GM12878 (cell line): Measurements from ENCODE around the gene ZNF700.

Experiments
- ASH2L ChIP-seq: fragments of 300-600, 200-600 bp; sonication (generic); IDR thresholded peaks from 2 replicates; pipeline ENCODE4 v1.6.1; 2017; ENCODE audit warnings: low read depth, mild to moderate bottlenecking, borderline replicate concordance
- ATF2 ChIP-seq: IDR thresholded peaks from 2 replicates; pipeline ENCODE4 v1.6.1; 2012; ENCODE audit warnings: low read length, inconsistent platforms
- CHD1 ChIP-seq: IDR thresholded peaks from 2 replicates; pipeline ENCODE4 v1.6.1; 2012; ENCODE audit warnings: low read depth, low read length, improper control_type of control experiment
- TBL1XR1 ChIP-seq: IDR thresholded peaks from 2 replicates; pipeline ENCODE4 v1.6.1; 2012; ENCODE audit warnings: low read depth, low read length, improper control_type of control experiment
- ZBTB40 ChIP-seq: fragments of 450-650 bp; IDR thresholded peaks from 2 replicates; pipeline ENCODE4 v1.6.1; 2016; ENCODE audit warnings: mild to moderate bottlenecking, moderate library complexity, borderline replicate concordance
- TF ChIP-seq, protein P1 (sequence below): fragments of 450-650 bp; conservative IDR thresholded peaks from 2 replicates; pipeline ENCODE4 v1.6.1; 2017; ENCODE audit warnings: mild to moderate bottlenecking, moderate library complexity
- TF ChIP-seq, protein P2 (sequence below), 3 experiments: IDR thresholded peaks in 2 of 3; conservative IDR thresholded peaks in 1 of 3; 2 replicates each; pipeline ENCODE4 v1.5.1; 2011; ENCODE audit warnings: low read depth in 3 of 3, low read length in 3 of 3, mild to moderate bottlenecking in 3 of 3, control low read depth in 2 of 3, moderate library complexity in 2 of 3, inconsistent platforms in 1 of 3, mixed read lengths in 1 of 3; ENCODE audit not compliant: control insufficient read depth in 2 of 3, insufficient read depth in 1 of 3; ENCODE audit errors: extremely low read depth in 1 of 3

- TF ChIP-seq ASH2L (no peak), TBL1XR1 (no peak), ZBTB40 (no peak), CHD1 (no peak), ATF2 (no peak)
- TF ChIP-seq, protein P1, sequence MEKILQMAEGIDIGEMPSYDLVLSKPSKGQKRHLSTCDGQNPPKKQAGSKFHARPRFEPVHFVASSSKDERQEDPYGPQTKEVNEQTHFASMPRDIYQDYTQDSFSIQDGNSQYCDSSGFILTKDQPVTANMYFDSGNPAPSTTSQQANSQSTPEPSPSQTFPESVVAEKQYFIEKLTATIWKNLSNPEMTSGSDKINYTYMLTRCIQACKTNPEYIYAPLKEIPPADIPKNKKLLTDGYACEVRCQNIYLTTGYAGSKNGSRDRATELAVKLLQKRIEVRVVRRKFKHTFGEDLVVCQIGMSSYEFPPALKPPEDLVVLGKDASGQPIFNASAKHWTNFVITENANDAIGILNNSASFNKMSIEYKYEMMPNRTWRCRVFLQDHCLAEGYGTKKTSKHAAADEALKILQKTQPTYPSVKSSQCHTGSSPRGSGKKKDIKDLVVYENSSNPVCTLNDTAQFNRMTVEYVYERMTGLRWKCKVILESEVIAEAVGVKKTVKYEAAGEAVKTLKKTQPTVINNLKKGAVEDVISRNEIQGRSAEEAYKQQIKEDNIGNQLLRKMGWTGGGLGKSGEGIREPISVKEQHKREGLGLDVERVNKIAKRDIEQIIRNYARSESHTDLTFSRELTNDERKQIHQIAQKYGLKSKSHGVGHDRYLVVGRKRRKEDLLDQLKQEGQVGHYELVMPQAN: no peak
- TF ChIP-seq, protein P2, sequence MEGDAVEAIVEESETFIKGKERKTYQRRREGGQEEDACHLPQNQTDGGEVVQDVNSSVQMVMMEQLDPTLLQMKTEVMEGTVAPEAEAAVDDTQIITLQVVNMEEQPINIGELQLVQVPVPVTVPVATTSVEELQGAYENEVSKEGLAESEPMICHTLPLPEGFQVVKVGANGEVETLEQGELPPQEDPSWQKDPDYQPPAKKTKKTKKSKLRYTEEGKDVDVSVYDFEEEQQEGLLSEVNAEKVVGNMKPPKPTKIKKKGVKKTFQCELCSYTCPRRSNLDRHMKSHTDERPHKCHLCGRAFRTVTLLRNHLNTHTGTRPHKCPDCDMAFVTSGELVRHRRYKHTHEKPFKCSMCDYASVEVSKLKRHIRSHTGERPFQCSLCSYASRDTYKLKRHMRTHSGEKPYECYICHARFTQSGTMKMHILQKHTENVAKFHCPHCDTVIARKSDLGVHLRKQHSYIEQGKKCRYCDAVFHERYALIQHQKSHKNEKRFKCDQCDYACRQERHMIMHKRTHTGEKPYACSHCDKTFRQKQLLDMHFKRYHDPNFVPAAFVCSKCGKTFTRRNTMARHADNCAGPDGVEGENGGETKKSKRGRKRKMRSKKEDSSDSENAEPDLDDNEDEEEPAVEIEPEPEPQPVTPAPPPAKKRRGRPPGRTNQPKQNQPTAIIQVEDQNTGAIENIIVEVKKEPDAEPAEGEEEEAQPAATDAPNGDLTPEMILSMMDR (IDR thresholded peaks at IDR 0.05 in 2 of 3, conservative IDR thresholded peaks at IDR 0.05 in 1 of 3; ENCODE audit: control insufficient read depth in 2 of 3, extremely low read depth in 1 of 3, insufficient read depth in 1 of 3, low read depth in 3 of 3, low read length in 3 of 3): no peak
These were observed 48.3 kb downstream of the ZNF700 start for GRCh38 chr19:11973019-11973810.
